ENCODE measurements around the gene P2RX1. TPM values are rescaled to one million over a fixed set of nuclear protein-coding genes. Genes with fewer than 3 reads are reported as not detected.

The P2RX1 gene
- total RNA-seq, 1 donor: 1.3 TPM

- TF ChIP-seq CTCF (IDR thresholded peaks at IDR 0.05; ENCODE audit: insufficient read depth, low read depth, low read length): no peak
- H3K4me3 ChIP-seq (ENCODE audit: low read depth, low read length): peak overlapping the region; percentile 54
- peak; percentile 61 for DNase-seq (ENCODE audit: low read depth)
Measured at GRCh38 chr17:3944485-3945388, 28.5 kb upstream of the P2RX1 start.

GRCh38 chr17:3943240-3943891 lies 27.1 kb upstream of the P2RX1 start:
- no peak for TF ChIP-seq CTCF (IDR thresholded peaks at IDR 0.05; ENCODE audit: insufficient read depth, low read depth, low read length)
- no peak for DNase-seq (ENCODE audit: low read depth)
- no peak overlapping the region for H3K4me3 ChIP-seq (ENCODE audit: low read depth, low read length)

GRCh38 chr17:3940965-3941698 lies 24.9 kb upstream of the P2RX1 start:
- H3K4me3 ChIP-seq (ENCODE audit: low read depth, low read length): no peak overlapping the region
- no peak for DNase-seq (ENCODE audit: low read depth)
- TF ChIP-seq CTCF (IDR thresholded peaks at IDR 0.05; ENCODE audit: insufficient read depth, low read depth, low read length): no peak

GRCh38 chr17:3937359-3937758 lies 21.1 kb upstream of the P2RX1 start:
- TF ChIP-seq CTCF (IDR thresholded peaks at IDR 0.05; ENCODE audit: insufficient read depth, low read depth, low read length): no peak
- no peak overlapping the region for H3K4me3 ChIP-seq (ENCODE audit: low read depth, low read length)
- DNase-seq (ENCODE audit: low read depth): no peak

DNA sequence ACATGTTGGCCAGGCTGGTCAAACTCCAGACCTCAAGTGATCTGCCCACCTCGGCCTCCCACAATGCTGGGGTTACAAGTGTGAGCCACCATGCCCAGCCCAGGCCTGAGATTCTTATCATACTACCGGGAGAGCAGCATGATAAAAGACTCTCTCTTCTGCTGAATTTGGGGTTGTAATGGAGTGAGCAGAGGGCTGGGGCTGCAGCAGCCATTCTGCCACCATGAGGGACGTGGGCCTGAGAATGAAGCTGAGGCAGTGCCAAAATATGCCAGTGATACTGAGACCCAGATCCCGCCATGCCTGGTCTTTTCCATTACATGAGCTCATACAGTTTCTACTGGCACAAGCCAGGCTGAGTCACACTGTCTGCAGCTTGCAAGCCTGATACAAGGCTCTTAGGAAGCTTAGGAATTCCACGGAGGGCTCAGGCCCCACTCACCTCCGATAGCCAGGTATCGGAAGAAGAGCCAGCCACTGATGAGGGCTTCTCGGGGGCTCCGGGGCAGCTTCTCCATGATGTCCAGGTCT lies 19.6 kb upstream of the P2RX1 start:
- no peak overlapping the region for H3K4me3 ChIP-seq (ENCODE audit: low read depth, low read length)
- TF ChIP-seq CTCF (IDR thresholded peaks at IDR 0.05; ENCODE audit: insufficient read depth, low read depth, low read length): no peak
- DNase-seq (ENCODE audit: low read depth): peak; percentile 20

- peak; percentile 77 for DNase-seq (ENCODE audit: low read depth)
- TF ChIP-seq CTCF (IDR thresholded peaks at IDR 0.05; ENCODE audit: insufficient read depth, low read depth, low read length): peak; percentile 71
Measured at GRCh38 chr17:3935140-3935542, 18.9 kb upstream of the P2RX1 start.

More at GRCh38 chr17:3935140-3935542, 18.9 kb upstream of the P2RX1 start:
- H3K4me3 ChIP-seq (ENCODE audit: low read depth, low read length): no peak overlapping the region
